Measurements from ENCODE around the gene VPS11. TPM values are rescaled to one million over a fixed set of nuclear protein-coding genes. Genes with fewer than 3 reads are reported as not detected.
"Not testable (repeated sequence)": the region's sequence is repeated elsewhere in the genome, so short reads cannot be mapped to it uniquely, and the experiment has no call there.

Gene VPS11
- total and polyA plus RNA-seq, 7 donors: 13.4 to 37.0 (median 27.4) TPM

GRCh38 chr11:119031912-119032280 lies 35.7 kb upstream of the VPS11 start:
- WGBS, 2 donors: 83 to 88% methylated on average over 9 of the region's 9 CpGs
- no peaks in the 10 kb centered on the region for H3K9me3 ChIP-seq
- H3K36me3 ChIP-seq: peaks cover 0 to 1% (median 0%) of the 10 kb centered on the region in 4 donors
- DNase-seq: no peak
- peaks cover 0 to 17% (median 16%) of the 10 kb centered on the region in 4 donors for H3K4me1 ChIP-seq
- intact Hi-C loops (cut with DNase I): no loop called here
- H3K27ac ChIP-seq: no peak overlapping the region
- TF ChIP-seq EP300 (IDR thresholded peaks at IDR 0.05): no peak
- TF ChIP-seq POLR2AphosphoS5 (IDR thresholded peaks at IDR 0.05): no peak
- no peak for TF ChIP-seq POLR2A (IDR thresholded peaks at IDR 0.05)
- TF ChIP-seq CTCF (IDR thresholded peaks at IDR 0.05): no peak
- no peak overlapping the region for H3K4me3 ChIP-seq
- H3K27me3 ChIP-seq: no peaks in the 10 kb centered on the region

- intact Hi-C loops (cut with DNase I); H3K27me3 ChIP-seq; H3K4me3 ChIP-seq; DNase-seq; H3K36me3 ChIP-seq; H3K27ac ChIP-seq; H3K9me3 ChIP-seq: not testable (repeated sequence)
- H3K4me1 ChIP-seq: peaks cover 0 to 17% (median 16%) of the 10 kb centered on the region in 4 donors
- 81 to 86% methylated on average over 10 of the region's 10 CpGs for WGBS, 2 donors
Measured at GRCh38 chr11:119033421-119033820, 34.2 kb upstream of the VPS11 start.

- H3K9me3 ChIP-seq: no peaks in the 10 kb centered on the region
- H3K27me3 ChIP-seq: no peaks in the 10 kb centered on the region
- no peaks in the 10 kb centered on the region for H3K36me3 ChIP-seq
- TF ChIP-seq EP300 (IDR thresholded peaks at IDR 0.05) (no peak), POLR2A (IDR thresholded peaks at IDR 0.05) (no peak), POLR2AphosphoS5 (IDR thresholded peaks at IDR 0.05) (no peak), CTCF (IDR thresholded peaks at IDR 0.05) (no peak)
- WGBS, 2 donors: 88 to 90% methylated on average over 3 of the region's 3 CpGs
- H3K27ac ChIP-seq: no peak overlapping the region
- DNase-seq: no peak
- H3K4me1 ChIP-seq: peaks cover 0 to 9% (median 8%) of the 10 kb centered on the region in 4 donors
- intact Hi-C loops (cut with DNase I): no loop called here
- no peak overlapping the region for H3K4me3 ChIP-seq
Measured at GRCh38 chr11:119034813-119035212, 32.8 kb upstream of the VPS11 start.

GRCh38 chr11:119038884-119039283 lies 28.7 kb upstream of the VPS11 start:
- H3K36me3 ChIP-seq: no peaks in the 10 kb centered on the region
- H3K9me3 ChIP-seq: no peaks in the 10 kb centered on the region
- no peak for TF ChIP-seq CTCF (IDR thresholded peaks at IDR 0.05)
- no peak for TF ChIP-seq EP300 (IDR thresholded peaks at IDR 0.05)
- TF ChIP-seq POLR2AphosphoS5 (IDR thresholded peaks at IDR 0.05): no peak
- TF ChIP-seq POLR2A (IDR thresholded peaks at IDR 0.05): no peak
- H3K4me3 ChIP-seq: no peak overlapping the region
- H3K27me3 ChIP-seq: no peaks in the 10 kb centered on the region
- no peak overlapping the region for H3K27ac ChIP-seq
- WGBS, 2 donors: 89% methylated on average over 5 of the region's 5 CpGs
- no peak for DNase-seq
- intact Hi-C loops (cut with DNase I): no loop called here
- H3K4me1 ChIP-seq: no peaks in the 10 kb centered on the region

- H3K27me3 ChIP-seq; H3K27ac ChIP-seq; H3K36me3 ChIP-seq; DNase-seq; H3K9me3 ChIP-seq; H3K4me1 ChIP-seq; intact Hi-C loops (cut with DNase I); H3K4me3 ChIP-seq: not testable (repeated sequence)
- 46 to 66% methylated on average over 11 of the region's 11 CpGs for WGBS, 2 donors
Measured at GRCh38 chr11:119039471-119039870, 28.1 kb upstream of the VPS11 start.

- peaks cover 0 to 24% (median 8%) of the 10 kb centered on the region in 4 donors for H3K36me3 ChIP-seq
- H3K4me1 ChIP-seq: no peaks in the 10 kb centered on the region
- no peaks in the 10 kb centered on the region for H3K9me3 ChIP-seq
- 90 to 94% methylated on average over 4 of the region's 4 CpGs for WGBS, 2 donors
- no peaks in the 10 kb centered on the region for H3K27me3 ChIP-seq
- intact Hi-C loops (cut with DNase I): no loop called here
- no peak for DNase-seq
- no peak overlapping the region for H3K27ac ChIP-seq
- H3K4me3 ChIP-seq: no peak overlapping the region
- TF ChIP-seq POLR2A (IDR thresholded peaks at IDR 0.05) (no peak), POLR2AphosphoS5 (IDR thresholded peaks at IDR 0.05) (no peak), CTCF (IDR thresholded peaks at IDR 0.05) (no peak), EP300 (IDR thresholded peaks at IDR 0.05) (no peak)
Measured at GRCh38 chr11:119041821-119042514, 25.6 kb upstream of the VPS11 start.
